Measurements from ENCODE around the gene COL5A1.

Gene COL5A1

DNA sequence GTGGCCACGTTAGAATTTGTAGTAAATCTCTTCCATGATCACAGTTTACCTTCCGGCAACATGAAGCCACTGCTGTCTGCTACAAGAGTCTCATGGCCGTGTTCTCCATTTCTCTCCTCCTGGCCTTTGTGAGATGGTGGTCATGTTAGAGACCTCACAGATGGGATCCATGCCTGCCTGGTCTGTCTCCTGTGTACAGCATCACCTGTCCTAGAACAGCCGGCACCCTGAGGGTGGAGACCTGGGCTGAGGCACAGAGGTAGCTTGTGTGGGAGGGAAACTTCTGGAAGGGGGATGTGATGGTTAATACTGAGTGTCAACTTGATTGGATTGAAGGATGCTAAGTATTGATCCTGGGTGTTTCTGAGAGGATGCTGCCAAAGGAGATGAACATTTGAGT lies 235.9 kb downstream of the COL5A1 start:
- DNase-seq, result peak in 3 of 42 donors; percentile 12 to 22 (median 16)
- intact Hi-C loops (cut with DNase I), result no loop called here

GRCh38 chr9:134879664-134880483 lies 238.3 kb downstream of the COL5A1 start:
- DNase-seq, result peak in 3 of 42 donors; percentile 3 to 26 (median 18)
- intact Hi-C loops (cut with DNase I), result no loop called here

GRCh38 chr9:134880484-134881312 lies 239.1 kb downstream of the COL5A1 start, which contains the start of gene FCN2:
Gene FCN2 (plus strand): TSS chr9:134880810. CDS start chr9:134880822, 12 bp downstream.
- intact Hi-C loops (cut with DNase I), result no loop called here
- DNase-seq, result peak in 3 of 42 donors; percentile 6 to 33 (median 20)

DNA sequence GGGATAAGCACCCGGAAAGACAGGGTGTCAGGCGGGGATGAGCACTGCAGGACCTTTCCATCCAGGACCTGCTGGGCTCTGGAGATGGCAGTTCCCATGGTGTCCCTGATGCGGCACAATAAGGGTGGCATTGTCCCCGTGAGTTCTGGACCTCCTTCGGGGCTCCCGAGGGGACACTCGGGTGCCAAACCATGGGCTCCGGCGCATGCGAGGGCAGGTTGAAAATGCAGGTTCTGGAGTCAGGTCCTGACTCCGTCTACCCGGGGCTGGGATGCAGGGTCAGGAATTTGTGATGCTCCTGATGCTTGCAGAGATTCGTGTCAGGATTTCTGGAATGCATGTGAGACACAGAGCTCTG lies 239.7 kb downstream of the COL5A1 start:
- intact Hi-C loops (cut with DNase I), result no loop called here
- DNase-seq, result peak in 2 of 42 donors; percentile 6 to 31

DNA sequence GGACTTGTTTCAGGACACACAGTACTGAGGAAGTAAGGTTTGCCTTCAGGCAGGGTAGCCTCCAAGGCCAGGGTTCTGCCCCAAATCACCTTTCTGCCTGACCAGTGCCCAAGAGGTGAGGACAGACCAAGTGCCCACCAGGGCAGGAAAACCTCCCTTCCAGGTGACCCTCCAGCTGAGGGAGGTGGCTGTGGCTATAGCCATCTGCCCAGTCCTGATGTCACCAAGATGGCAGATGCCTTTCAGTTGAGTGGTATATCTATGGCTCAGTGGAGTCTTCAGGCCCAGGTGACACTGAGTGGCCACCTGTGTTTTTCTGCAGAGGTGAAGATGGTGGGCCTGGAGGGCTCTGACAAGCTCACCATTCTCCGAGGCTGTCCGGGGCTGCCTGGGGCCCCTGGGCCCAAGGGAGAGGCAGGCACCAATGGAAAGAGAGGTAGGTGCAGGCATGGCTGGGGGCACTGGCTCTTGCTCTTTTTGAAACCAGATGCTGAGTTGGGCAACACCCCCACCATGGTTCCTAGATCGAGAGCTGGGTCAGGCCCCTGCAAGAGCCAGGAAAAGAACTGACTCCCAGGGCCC lies 240.7 kb downstream of the COL5A1 start:
- peak in 2 of 42 donors; percentile 13 to 16 for DNase-seq
- intact Hi-C loops (cut with DNase I), result no loop called here

- peak in 1 of 42 donors; percentile 20 for DNase-seq
- intact Hi-C loops (cut with DNase I), result no loop called here
Measured at GRCh38 chr9:134883040-134883782, 241.6 kb downstream of the COL5A1 start.

GRCh38 chr9:134884492-134884891 lies 242.9 kb downstream of the COL5A1 start:
- DNase-seq, result peak in 4 of 42 donors; percentile 5 to 32 (median 30)
- intact Hi-C loops (cut with DNase I), result no loop called here

GRCh38 chr9:134885001-134885678 lies 243.5 kb downstream of the COL5A1 start:
- intact Hi-C loops (cut with DNase I), result no loop called here
- DNase-seq, result peak in 6 of 42 donors; percentile 3 to 22 (median 10)

- intact Hi-C loops (cut with DNase I), result no loop called here
- DNase-seq, result peak in 7 of 42 donors; percentile 5 to 30 (median 22)
Measured at GRCh38 chr9:134885679-134886412, 244.2 kb downstream of the COL5A1 start.

DNA sequence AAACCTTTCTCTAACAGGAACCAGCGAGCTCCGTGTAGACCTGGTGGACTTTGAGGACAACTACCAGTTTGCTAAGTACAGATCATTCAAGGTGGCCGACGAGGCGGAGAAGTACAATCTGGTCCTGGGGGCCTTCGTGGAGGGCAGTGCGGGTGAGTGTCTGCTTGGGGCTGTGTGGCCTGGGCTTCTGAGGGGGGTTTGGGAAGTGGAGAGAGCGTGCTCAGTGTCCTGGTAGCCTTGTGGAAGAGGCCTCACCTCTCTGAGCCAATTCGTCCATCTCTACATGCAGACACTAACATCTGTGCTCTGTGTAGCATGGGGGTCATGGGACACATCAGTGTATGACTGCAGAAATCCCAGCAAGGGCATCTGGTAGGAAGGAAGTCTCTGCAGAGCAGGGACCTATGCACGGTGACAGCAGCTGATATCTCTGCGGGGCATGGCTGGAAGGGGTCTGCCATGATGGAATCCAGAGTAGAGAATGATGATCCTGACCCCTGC lies 244.9 kb downstream of the COL5A1 start:
- intact Hi-C loops (cut with DNase I), result no loop called here
- peak in 4 of 42 donors; percentile 4 to 15 (median 10) for DNase-seq

DNA sequence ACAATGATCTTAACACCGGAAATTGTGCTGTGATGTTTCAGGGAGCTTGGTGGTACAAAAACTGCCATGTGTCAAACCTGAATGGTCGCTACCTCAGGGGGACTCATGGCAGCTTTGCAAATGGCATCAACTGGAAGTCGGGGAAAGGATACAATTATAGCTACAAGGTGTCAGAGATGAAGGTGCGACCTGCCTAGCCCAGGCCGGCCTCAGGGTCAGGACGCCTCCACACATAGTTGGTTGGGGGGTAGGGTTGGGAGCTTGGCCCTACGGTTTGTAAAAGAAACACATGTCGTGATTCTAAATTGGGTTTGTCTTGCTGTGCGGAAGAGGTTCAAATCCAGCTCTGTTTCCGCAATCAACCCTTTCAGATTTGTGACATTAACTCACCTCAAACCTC lies 245.6 kb downstream of the COL5A1 start:
- intact Hi-C loops (cut with DNase I), result no loop called here
- DNase-seq, result peak in 5 of 42 donors; percentile 4 to 20 (median 12)

GRCh38 chr9:134887686-134888602 lies 246.3 kb downstream of the COL5A1 start:
- intact Hi-C loops (cut with DNase I), result no loop called here
- DNase-seq, result peak in 7 of 42 donors; percentile 3 to 34 (median 14)

GRCh38 chr9:134888603-134889190 lies 247.1 kb downstream of the COL5A1 start:
- peak in 7 of 42 donors; percentile 1 to 22 (median 9) for DNase-seq
- intact Hi-C loops (cut with DNase I), result no loop called here

DNA sequence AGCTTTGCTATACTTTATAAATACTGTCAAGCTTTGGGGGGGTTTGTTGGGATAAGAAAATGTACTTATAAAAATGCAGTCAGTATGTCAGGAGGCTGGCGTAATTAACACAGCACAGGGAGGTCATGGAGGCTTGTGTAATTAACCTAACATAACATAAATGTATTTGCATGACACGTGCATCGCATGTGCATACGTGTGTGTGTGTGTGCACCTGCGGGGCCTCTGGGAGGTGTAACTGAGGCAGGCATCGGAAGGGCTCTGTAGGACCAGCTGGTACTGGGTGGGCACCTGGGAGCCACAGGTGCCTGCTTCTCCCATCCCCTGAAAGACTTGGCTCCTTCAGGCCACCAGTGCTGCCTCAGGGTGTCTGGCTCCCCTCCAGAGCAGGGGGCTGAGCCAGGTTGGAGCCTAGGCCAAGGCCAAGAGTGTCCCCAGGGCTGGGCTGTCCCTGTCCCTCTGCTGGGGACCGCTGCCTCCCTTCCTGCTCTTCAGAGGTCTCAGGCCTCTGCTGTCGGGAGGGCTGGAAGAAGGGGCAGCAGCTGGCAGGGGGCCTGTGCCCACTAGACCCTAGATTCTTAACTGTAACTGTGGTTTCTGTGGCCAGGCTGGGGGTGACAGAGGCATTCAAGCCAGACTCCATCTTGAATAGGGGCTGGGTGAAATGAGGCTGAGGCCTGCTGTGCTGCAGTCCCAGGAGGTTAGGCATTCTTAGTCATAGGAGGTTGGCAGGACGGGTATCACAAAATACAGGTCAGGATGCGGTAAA lies 248.0 kb downstream of the COL5A1 start:
- intact Hi-C loops (cut with DNase I), result no loop called here
- DNase-seq, result peak in 8 of 42 donors; percentile 1 to 31 (median 10)

DNA sequence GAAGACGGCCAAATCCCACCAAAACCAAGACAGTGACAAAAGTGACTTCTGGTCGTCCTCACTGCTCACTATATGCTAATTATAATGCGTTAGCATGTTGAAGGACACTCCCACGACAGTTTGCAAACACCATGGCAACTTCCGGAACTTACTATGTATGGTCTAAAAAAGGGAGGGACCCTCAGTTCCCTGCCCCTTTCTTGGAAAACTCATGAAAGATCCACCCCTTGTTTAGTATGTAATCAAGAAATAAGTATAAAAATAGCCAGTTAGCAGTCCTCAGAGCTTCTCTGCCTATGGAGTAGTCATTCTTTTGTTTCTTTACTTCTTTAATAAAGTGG lies 248.5 kb downstream of the COL5A1 start:
- peak in 1 of 42 donors; percentile 1 for DNase-seq
- intact Hi-C loops (cut with DNase I), result no loop called here
